ENCODE results near the gene ALKBH4.

- TF ChIP-seq CTCF (IDR thresholded peaks at IDR 0.05), result no peak
- TF ChIP-seq POLR2A (IDR thresholded peaks at IDR 0.05), result no peak
Measured at GRCh38 chr7:102410123-102410522, 54.5 kb downstream of the ALKBH4 start.

All from right lobe of liver (tissue), 4 donors.